ENCODE measurements around the gene CAPN11. TPM values are rescaled to one million over a fixed set of nuclear protein-coding genes. Genes with fewer than 3 reads are reported as not detected.

Gene CAPN11
- polyA plus RNA-seq, 1 donor from 2014 or later = not detected

- H3K9me3 ChIP-seq (ENCODE audit: low read length) = no peaks in the 10 kb centered on the region
- H3K9ac ChIP-seq (ENCODE audit: low read length) = no peak overlapping the region
- no peak overlapping the region for H2AFZ ChIP-seq (ENCODE audit: low read depth, low read length)
- H4K20me1 ChIP-seq (ENCODE audit: insufficient read depth) = no peaks in the 10 kb centered on the region
- no peak overlapping the region for H3K27ac ChIP-seq (ENCODE audit: low read length)
- no peaks in the 10 kb centered on the region for H3F3A ChIP-seq (ENCODE audit: insufficient read depth, low read length, poor library complexity, severe bottlenecking)
- no peak overlapping the region for H3K4me2 ChIP-seq (ENCODE audit: low read length)
- no peaks in the 10 kb centered on the region for H3K27me3 ChIP-seq (ENCODE audit: insufficient read depth, low read depth, low read length)
- no peak overlapping the region for H3K4me3 ChIP-seq (ENCODE audit: low read length)
- H3K79me2 ChIP-seq (replicated peaks; ENCODE audit: insufficient read depth, low read length) = no peaks in the 10 kb centered on the region
- H3K9me2 ChIP-seq (ENCODE audit: insufficient read depth, low read length) = no peaks in the 10 kb centered on the region
- H3K36me3 ChIP-seq (ENCODE audit: insufficient read depth, low read length) = no peaks in the 10 kb centered on the region
- TF ChIP-seq REST (IDR thresholded peaks at IDR 0.05; ENCODE audit: borderline replicate concordance) = no peak
- TF ChIP-seq POLR2AphosphoS5 (IDR thresholded peaks at IDR 0.05) = no peak
- TF ChIP-seq SMC3 (conservative IDR thresholded peaks at IDR 0.05; ENCODE audit: poor library complexity) = no peak
- TF ChIP-seq EZH2 (IDR thresholded peaks at IDR 0.05; ENCODE audit: borderline replicate concordance, insufficient read depth, low read length, poor library complexity, severe bottlenecking) = no peak
- TF ChIP-seq MXI1 (conservative IDR thresholded peaks at IDR 0.05; ENCODE audit: poor library complexity, severe bottlenecking) = no peak
- no peak for TF ChIP-seq CTCF (IDR thresholded peaks at IDR 0.05; ENCODE audit: poor library complexity, severe bottlenecking)
- no peak for TF ChIP-seq EP300 (conservative IDR thresholded peaks at IDR 0.05; ENCODE audit: poor library complexity, severe bottlenecking)
- no peak for TF ChIP-seq TAF1 (IDR thresholded peaks at IDR 0.05; ENCODE audit: low read depth)
- no peak for TF ChIP-seq RAD21 (conservative IDR thresholded peaks at IDR 0.05)
These were observed 4.6 kb upstream of the CAPN11 start for GRCh38 chr6:44154067-44154466.

GRCh38 chr6:44156494-44157151, 2.0 kb upstream of the CAPN11 start:
- H3K4me2 ChIP-seq (ENCODE audit: low read length) = no peak overlapping the region
- TF ChIP-seq POLR2AphosphoS5 (IDR thresholded peaks at IDR 0.05) (no peak), TAF1 (IDR thresholded peaks at IDR 0.05; ENCODE audit: low read depth) (no peak), EZH2 (IDR thresholded peaks at IDR 0.05; ENCODE audit: borderline replicate concordance, insufficient read depth, low read length, poor library complexity, severe bottlenecking) (no peak), RAD21 (conservative IDR thresholded peaks at IDR 0.05) (no peak), REST (IDR thresholded peaks at IDR 0.05; ENCODE audit: borderline replicate concordance) (no peak), CTCF (IDR thresholded peaks at IDR 0.05; ENCODE audit: poor library complexity, severe bottlenecking) (no peak), SMC3 (conservative IDR thresholded peaks at IDR 0.05; ENCODE audit: poor library complexity) (no peak), MXI1 (conservative IDR thresholded peaks at IDR 0.05; ENCODE audit: poor library complexity, severe bottlenecking) (no peak), EP300 (conservative IDR thresholded peaks at IDR 0.05; ENCODE audit: poor library complexity, severe bottlenecking) (no peak)
- no peaks in the 10 kb centered on the region for H3K9me2 ChIP-seq (ENCODE audit: insufficient read depth, low read length)

More at GRCh38 chr6:44156494-44157151, 2.0 kb upstream of the CAPN11 start:
- Histone ChIP-seq H2AFZ (ENCODE audit: low read depth, low read length) (no peak overlapping the region), H3K9ac (ENCODE audit: low read length) (no peak overlapping the region), H3K4me3 (ENCODE audit: low read length) (no peak overlapping the region), H3F3A (ENCODE audit: insufficient read depth, low read length, poor library complexity, severe bottlenecking) (no peaks in the 10 kb centered on the region), H3K27me3 (ENCODE audit: insufficient read depth, low read depth, low read length) (no peaks in the 10 kb centered on the region), H3K79me2 (replicated peaks; ENCODE audit: insufficient read depth, low read length) (no peaks in the 10 kb centered on the region), H4K20me1 (ENCODE audit: insufficient read depth) (no peaks in the 10 kb centered on the region), H3K36me3 (ENCODE audit: insufficient read depth, low read length) (no peaks in the 10 kb centered on the region), H3K27ac (ENCODE audit: low read length) (no peak overlapping the region), H3K9me3 (ENCODE audit: low read length) (no peaks in the 10 kb centered on the region)

All from neural cell (in vitro differentiated cells).